GM23338 (cell line): Measurements from ENCODE around the gene EEF1A1. TPM values are rescaled to one million over a fixed set of nuclear protein-coding genes. Genes with fewer than 3 reads are reported as not detected.

Experiments used
- CREB1 ChIP-seq: fragments of 250-450 bp; sonication (Bioruptor Pico); IDR thresholded peaks from 2 replicates; pipeline ENCODE4 v1.5.0; 2020; ENCODE audit warnings: low read depth, mild to moderate bottlenecking, moderate library complexity
- EZH2 ChIP-seq: fragments of 200-600 bp; sonication (generic); IDR thresholded peaks from one replicate; pipeline ENCODE4 v1.8.0; 2017; ENCODE audit warnings: antibody characterized with exemption, mild to moderate bottlenecking, low read depth; ENCODE audit not compliant: unreplicated experiment
- EZH2phosphoT487 ChIP-seq: fragments of 200-600 bp; sonication (generic); IDR thresholded peaks from one replicate; pipeline ENCODE4 v1.8.1; 2018; ENCODE audit warnings: antibody characterized with exemption; ENCODE audit not compliant: unreplicated experiment
- JUNB ChIP-seq: IDR thresholded peaks from one replicate; pipeline ENCODE4 v1.6.1; 2016; ENCODE audit warnings: antibody characterized with exemption; ENCODE audit not compliant: unreplicated experiment
- NANOG ChIP-seq: IDR thresholded peaks from 2 replicates; pipeline ENCODE4 v1.6.1; 2016; ENCODE audit warnings: antibody characterized with exemption, borderline replicate concordance
- POLR2AphosphoS5 ChIP-seq: IDR thresholded peaks from 2 replicates; pipeline ENCODE4 v1.6.1; 2016; ENCODE audit warnings: antibody characterized with exemption, low read depth
- STAT1 ChIP-seq: IDR thresholded peaks from one replicate; pipeline ENCODE4 v1.6.1; 2016; ENCODE audit warnings: antibody characterized with exemption; ENCODE audit not compliant: unreplicated experiment
- ZNF114 ChIP-seq: fragments of 250-450 bp; sonication (Bioruptor Pico); IDR thresholded peaks from 2 replicates; pipeline ENCODE4 v1.5.0; 2020; ENCODE audit warnings: mild to moderate bottlenecking, moderate library complexity
- ZNF331 ChIP-seq: fragments of 250-450 bp; sonication (Bioruptor Pico); IDR thresholded peaks from 2 replicates; pipeline ENCODE4 v1.5.0; 2020; ENCODE audit warnings: low read depth, mild to moderate bottlenecking, moderate library complexity
- ZNF462 ChIP-seq: fragments of 250-450 bp; sonication (Bioruptor Pico); IDR thresholded peaks from 2 replicates; pipeline ENCODE4 v1.5.0; 2020; ENCODE audit warnings: mild to moderate bottlenecking, moderate library complexity
- polyA plus RNA-seq: library from polyadenylated mRNA; unstranded; fragments of >200 nt; fragmentation: Nextera tagmentation; extraction: Ambion mirVana; gene quantifications from 2 replicates; pipeline ENCODE4 v1.2.1, GENCODE V29; 2016
- total RNA-seq: library from RNA; depleted of rRNA; stranded (reverse); fragments of >200 nt; shearing (Covaris generic); gene quantifications from 2 replicates; pipeline ENCODE4 v1.2.3, GENCODE V29; 2014
- TF ChIP-seq, protein P1 (sequence below): IDR thresholded peaks from 2 replicates; pipeline ENCODE4 v1.6.1; 2016; ENCODE audit warnings: antibody characterized with exemption
- TF ChIP-seq, protein P2 (sequence below): IDR thresholded peaks from one replicate; pipeline ENCODE4 v1.6.1; 2018; ENCODE audit warnings: antibody characterized with exemption; ENCODE audit not compliant: unreplicated experiment

Gene EEF1A1
- total and polyA plus RNA-seq, 2 experiments from 2014 or later: 7,677 to 12,342 TPM

DNA sequence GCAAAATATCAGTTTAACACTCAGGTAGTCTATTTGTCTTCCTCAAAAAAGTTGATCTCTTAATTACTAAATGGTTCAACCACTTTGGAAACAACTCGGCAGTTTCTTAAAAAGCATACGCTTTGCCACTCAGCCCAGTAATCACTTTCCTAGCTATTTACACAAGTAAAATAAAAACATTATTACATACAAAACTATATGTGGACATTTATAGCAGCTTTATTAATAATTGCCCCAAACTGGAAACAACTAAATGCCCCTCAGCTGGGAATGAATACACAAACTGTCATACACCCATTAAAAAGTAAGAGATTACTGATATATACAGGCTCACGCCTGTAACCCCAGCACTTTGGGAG lies 7.4 kb downstream of the EEF1A1 start (continued):
- no peak for TF ChIP-seq ZNF462 (CRISPR knock-in tag)
- no peak for TF ChIP-seq ZNF114 (CRISPR knock-in tag)
- TF ChIP-seq NANOG: no peak
- TF ChIP-seq EZH2phosphoT487: no peak
- TF ChIP-seq STAT1: no peak
- no peak for TF ChIP-seq EZH2
- TF ChIP-seq, protein P1, sequence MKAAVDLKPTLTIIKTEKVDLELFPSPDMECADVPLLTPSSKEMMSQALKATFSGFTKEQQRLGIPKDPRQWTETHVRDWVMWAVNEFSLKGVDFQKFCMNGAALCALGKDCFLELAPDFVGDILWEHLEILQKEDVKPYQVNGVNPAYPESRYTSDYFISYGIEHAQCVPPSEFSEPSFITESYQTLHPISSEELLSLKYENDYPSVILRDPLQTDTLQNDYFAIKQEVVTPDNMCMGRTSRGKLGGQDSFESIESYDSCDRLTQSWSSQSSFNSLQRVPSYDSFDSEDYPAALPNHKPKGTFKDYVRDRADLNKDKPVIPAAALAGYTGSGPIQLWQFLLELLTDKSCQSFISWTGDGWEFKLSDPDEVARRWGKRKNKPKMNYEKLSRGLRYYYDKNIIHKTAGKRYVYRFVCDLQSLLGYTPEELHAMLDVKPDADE: no peak
- no peak for TF ChIP-seq POLR2AphosphoS5
- TF ChIP-seq, protein P2, sequence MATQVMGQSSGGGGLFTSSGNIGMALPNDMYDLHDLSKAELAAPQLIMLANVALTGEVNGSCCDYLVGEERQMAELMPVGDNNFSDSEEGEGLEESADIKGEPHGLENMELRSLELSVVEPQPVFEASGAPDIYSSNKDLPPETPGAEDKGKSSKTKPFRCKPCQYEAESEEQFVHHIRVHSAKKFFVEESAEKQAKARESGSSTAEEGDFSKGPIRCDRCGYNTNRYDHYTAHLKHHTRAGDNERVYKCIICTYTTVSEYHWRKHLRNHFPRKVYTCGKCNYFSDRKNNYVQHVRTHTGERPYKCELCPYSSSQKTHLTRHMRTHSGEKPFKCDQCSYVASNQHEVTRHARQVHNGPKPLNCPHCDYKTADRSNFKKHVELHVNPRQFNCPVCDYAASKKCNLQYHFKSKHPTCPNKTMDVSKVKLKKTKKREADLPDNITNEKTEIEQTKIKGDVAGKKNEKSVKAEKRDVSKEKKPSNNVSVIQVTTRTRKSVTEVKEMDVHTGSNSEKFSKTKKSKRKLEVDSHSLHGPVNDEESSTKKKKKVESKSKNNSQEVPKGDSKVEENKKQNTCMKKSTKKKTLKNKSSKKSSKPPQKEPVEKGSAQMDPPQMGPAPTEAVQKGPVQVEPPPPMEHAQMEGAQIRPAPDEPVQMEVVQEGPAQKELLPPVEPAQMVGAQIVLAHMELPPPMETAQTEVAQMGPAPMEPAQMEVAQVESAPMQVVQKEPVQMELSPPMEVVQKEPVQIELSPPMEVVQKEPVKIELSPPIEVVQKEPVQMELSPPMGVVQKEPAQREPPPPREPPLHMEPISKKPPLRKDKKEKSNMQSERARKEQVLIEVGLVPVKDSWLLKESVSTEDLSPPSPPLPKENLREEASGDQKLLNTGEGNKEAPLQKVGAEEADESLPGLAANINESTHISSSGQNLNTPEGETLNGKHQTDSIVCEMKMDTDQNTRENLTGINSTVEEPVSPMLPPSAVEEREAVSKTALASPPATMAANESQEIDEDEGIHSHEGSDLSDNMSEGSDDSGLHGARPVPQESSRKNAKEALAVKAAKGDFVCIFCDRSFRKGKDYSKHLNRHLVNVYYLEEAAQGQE: no peak
- TF ChIP-seq JUNB: no peak
- TF ChIP-seq ZNF331 (CRISPR knock-in tag): no peak
- TF ChIP-seq CREB1: no peak
